Endothelial cell of umbilical vein (primary cell): ENCODE data around the gene TGM1. TPM values are rescaled to one million over a fixed set of nuclear protein-coding genes. Genes with fewer than 3 reads are reported as not detected.

Source experiments
- BruUV-seq: library from RNA; stranded (reverse); fragments of 400-500 nt; replicated peaks from 2 replicates; lab custom pipeline; 2021; lab: Mats Ljungman, UMichigan
- CTCF ChIA-PET: fragments of 300-600, 350-600 bp; sonication (Branson Sonifier 250); formaldehyde crosslinking; loops from one replicate; lab custom pipeline; 2021; ENCODE audit warnings: antibody characterized with exemption, inconsistent platforms; lab: Charles Lee
- POLR2A ChIA-PET: fragments of 300-600, 350-600 bp; sonication (Branson Sonifier 250); formaldehyde crosslinking; loops from one replicate; lab custom pipeline; 2021; ENCODE audit warnings: antibody characterized with exemption, inconsistent platforms; lab: Charles Lee
- DNase-seq: peaks from one replicate; pipeline ENCODE4 v3.0.0-alpha.2; 2011; ENCODE audit warnings: low read depth, low spot score
- FAIRE-seq: peaks from 2 replicates; lab custom pipeline; 2011; peaks lifted over from hg19 to GRCh38; lab: Jason Lieb, UNC
- H2AFZ ChIP-seq: 2 replicates; pipeline ENCODE4 v1.6.0; 2012; ENCODE audit warnings: low read depth, low read length, control low read depth, inconsistent platforms
- H3K27ac ChIP-seq: 2 replicates; pipeline ENCODE4 v1.5.1; 2011; ENCODE audit warnings: low read depth, mild to moderate bottlenecking, control low read depth, low read length, moderate library complexity; ENCODE audit not compliant: insufficient read depth
- H3K27me3 ChIP-seq, 2 experiments: 2 replicates each; pipeline versions ENCODE4 v1.6.0 to v1.6.1; 2011; ENCODE audit warnings: low read length in 2 of 2, mixed read lengths in 1 of 2; ENCODE audit not compliant: control insufficient read depth in 2 of 2, insufficient read depth in 2 of 2
- H3K36me3 ChIP-seq, 2 experiments: 2 replicates in 1 of 2; 3 replicates in 1 of 2; pipeline ENCODE4 v1.5.1; 2011; ENCODE audit warnings: low read length in 2 of 2, mild to moderate bottlenecking in 1 of 2, moderate library complexity in 1 of 2; ENCODE audit not compliant: control insufficient read depth in 2 of 2, insufficient read depth in 2 of 2; ENCODE audit errors: extremely low read depth in 1 of 2
- H3K4me1 ChIP-seq: 3 replicates; pipeline ENCODE4 v1.5.1; 2011; ENCODE audit warnings: mild to moderate bottlenecking, low read length; ENCODE audit not compliant: control insufficient read depth, insufficient read depth; ENCODE audit errors: extremely low read depth
- H3K4me2 ChIP-seq: 2 replicates; pipeline ENCODE4 v1.6.1; 2011; ENCODE audit warnings: low read length, control low read depth, mixed read lengths; ENCODE audit not compliant: insufficient read depth
- H3K4me3 ChIP-seq, 3 experiments: fragments of 200-600 bp in 1 of 3; sonication (generic), shearing (Covaris generic) in 1 of 3; replicated peaks in 1 of 3; 2 replicates each; pipeline ENCODE4 v1.5.1; 2011 to 2016; ENCODE audit warnings: control low read depth in 3 of 3, low read length in 3 of 3, mild to moderate bottlenecking in 2 of 3, inconsistent platforms in 1 of 3, low read depth in 1 of 3, moderate library complexity in 1 of 3; ENCODE audit not compliant: insufficient read depth in 1 of 3
- H3K79me2 ChIP-seq: 2 replicates; pipeline ENCODE4 v1.6.0; 2012; ENCODE audit warnings: low read length, inconsistent platforms; ENCODE audit not compliant: control insufficient read depth, insufficient read depth
- H3K9ac ChIP-seq: replicated peaks from 2 replicates; pipeline ENCODE3; 2011; ENCODE audit warnings: low read length, control low read depth; ENCODE audit not compliant: insufficient read depth; ENCODE audit errors: extremely low read depth
- H3K9me1 ChIP-seq: replicated peaks from 3 replicates; pipeline ENCODE4 v1.6.0; 2011; ENCODE audit warnings: mild to moderate bottlenecking, low read length; ENCODE audit not compliant: control insufficient read depth, insufficient read depth; ENCODE audit errors: extremely low read depth
- H3K9me3 ChIP-seq: replicated peaks from 2 replicates; pipeline ENCODE4 v1.5.1; 2012; ENCODE audit warnings: low read length, inconsistent platforms; ENCODE audit not compliant: control insufficient read depth, insufficient read depth
- H4K20me1 ChIP-seq: replicated peaks from 2 replicates; pipeline ENCODE3; 2011; ENCODE audit warnings: mild to moderate bottlenecking, low read length; ENCODE audit not compliant: control insufficient read depth, insufficient read depth; ENCODE audit errors: extremely low read depth
- FOS ChIP-seq: IDR thresholded peaks from 2 replicates; pipeline ENCODE4 v1.6.1; 2011; ENCODE audit warnings: mild to moderate bottlenecking, low read length, moderate library complexity, borderline replicate concordance; ENCODE audit not compliant: insufficient read depth
- GATA2 ChIP-seq: IDR thresholded peaks from 2 replicates; pipeline ENCODE4 v1.7.0; 2011; ENCODE audit warnings: low read depth, mild to moderate bottlenecking, moderate library complexity, mixed read lengths, low read length; ENCODE audit not compliant: insufficient read length, insufficient read depth
- dilution Hi-C: fragments of 300-500 bp; cut with MboI; formaldehyde crosslinking; loops from one replicate; pipeline ENCODE4 v1.15.0; 2019; ENCODE audit warnings: low sequenced_read_pairs; ENCODE audit not compliant: extremely low pct_ligation_motif_present
- intact Hi-C: fragments of 100-400 bp; cut with micrococcal nuclease; formaldehyde crosslinking; loops from one replicate; pipeline ENCODE4 v1.10.0; 2022
- polyA plus RNA-seq, 4 experiments: library from polyadenylated mRNA; depleted of rRNA in 3 of 4; stranded (reverse) in 3 of 4; unstranded in 1 of 4; fragments of >200 nt; gene quantifications; 2 replicates each; pipeline versions ENCODE4 v1.2.1 to v1.2.3, GENCODE V29; 2011 to 2012; ENCODE audit warnings: missing spikeins in 1 of 4
- total RNA-seq: library from RNA; stranded (reverse); gene quantifications from 2 replicates; pipeline ENCODE4 v1.2.3, GENCODE V29; 2021
- TF ChIP-seq, protein P1 (sequence below): IDR thresholded peaks from 2 replicates; pipeline ENCODE4 v1.6.1; 2011; ENCODE audit not compliant: insufficient read depth, insufficient read length

TGM1 gene
- total and polyA plus RNA-seq, 2 donors (not counting 3 experiments of a cell fraction or from before 2014, with no cell fraction given), result 1.0 to 3.4 TPM

DNA sequence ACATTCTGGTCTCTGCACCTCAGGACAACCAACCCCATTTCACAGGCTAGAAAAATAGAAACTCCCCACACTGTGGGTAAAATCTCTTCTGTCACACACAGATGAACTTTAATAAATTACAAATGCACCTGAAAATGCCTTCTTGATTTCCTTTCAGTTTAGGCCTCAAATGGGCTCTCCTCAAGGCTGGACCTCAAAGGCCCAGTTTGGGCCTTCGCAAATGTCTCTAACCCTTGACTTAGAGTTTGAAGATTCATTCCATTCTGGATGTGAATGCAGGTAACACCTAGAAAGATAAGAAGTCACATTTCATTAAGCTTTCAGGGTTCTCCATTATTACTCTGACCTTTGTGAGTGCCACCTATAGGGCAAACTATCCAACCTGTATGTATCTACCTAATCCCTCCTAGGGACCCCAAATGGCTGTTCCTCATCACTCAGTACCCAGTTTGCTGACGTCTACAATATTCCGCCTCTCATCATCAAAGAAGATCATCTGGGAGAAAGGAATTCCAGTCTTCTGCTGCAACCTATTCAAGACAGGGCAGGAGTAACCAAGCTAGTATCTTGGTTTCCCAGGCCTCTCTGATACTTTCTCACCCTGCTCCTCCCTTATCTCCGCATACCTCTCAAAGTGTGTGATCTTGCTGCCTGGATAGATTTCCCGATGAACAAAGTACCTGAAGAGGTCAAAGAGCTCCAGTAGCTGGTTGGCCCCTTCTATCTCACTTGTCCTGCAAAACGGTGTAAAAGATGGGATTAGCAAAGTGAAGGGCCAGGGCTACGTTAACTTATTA, 48.9 kb downstream of the TGM1 start:
- H3K9me1 ChIP-seq, result no peaks in the 10 kb centered on the region
- peak overlapping the region; percentile 47 for H3K4me2 ChIP-seq
- ChIA-PET POLR2A (interaction anchor here (0.5 to 3.4 kb wide), 9 partner anchors 9 to 200 kb away, joined by 3 to 21 read pairs (median 5); partner anchors contain the start of genes GMPR2, IPO4, PSME2 and RNF31), CTCF (interaction anchor here (0.7 to 4.9 kb wide), 11 partner anchors 11 to 218 kb away, joined by 3 to 71 read pairs (median 7); partner anchors contain the start of genes CIDEB, DHRS1, IPO4 and IRF9)
- H3K9ac ChIP-seq, result peak overlapping the region; percentile 53
- peaks cover 11% of the 10 kb centered on the region for H3K4me1 ChIP-seq
- H3K9me3 ChIP-seq, result no peaks in the 10 kb centered on the region
- H3K79me2 ChIP-seq, result peaks cover 3% of the 10 kb centered on the region
- no peak for FAIRE-seq
- H3K4me3 ChIP-seq, result peak overlapping the region in 1 of 3 experiments; percentile 34
- intact Hi-C loops, result loop anchor here (1.0 kb wide), 5 partner anchors 10 to 67 kb away; partner anchors contain the start of genes GMPR2, IRF9, NEDD8 and RNF31
- TF ChIP-seq, protein P1, sequence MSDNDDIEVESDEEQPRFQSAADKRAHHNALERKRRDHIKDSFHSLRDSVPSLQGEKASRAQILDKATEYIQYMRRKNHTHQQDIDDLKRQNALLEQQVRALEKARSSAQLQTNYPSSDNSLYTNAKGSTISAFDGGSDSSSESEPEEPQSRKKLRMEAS, result no peak
- no peak for TF ChIP-seq FOS
- TF ChIP-seq GATA2, result no peak
- H4K20me1 ChIP-seq, result no peaks in the 10 kb centered on the region
- peak overlapping the region; percentile 91 for H3K27ac ChIP-seq
- no peak for DNase-seq
- BruUV-seq, result TSS peak; percentile 79
- peak overlapping the region; percentile 56 for H2AFZ ChIP-seq
- no peaks in the 10 kb centered on the region for H3K27me3 ChIP-seq
- peaks cover 4 to 14% of the 10 kb centered on the region in 2 experiments for H3K36me3 ChIP-seq
- dilution Hi-C loops, result no loop called here
